Measurements from ENCODE around the gene TRAPPC1.
"Not testable (repeated sequence)": the region's sequence is repeated elsewhere in the genome, so short reads cannot be mapped to it uniquely, and the experiment has no call there.

The TRAPPC1 gene, protein sequence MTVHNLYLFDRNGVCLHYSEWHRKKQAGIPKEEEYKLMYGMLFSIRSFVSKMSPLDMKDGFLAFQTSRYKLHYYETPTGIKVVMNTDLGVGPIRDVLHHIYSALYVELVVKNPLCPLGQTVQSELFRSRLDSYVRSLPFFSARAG

GRCh38 chr17:7931709-7932482, at the start of gene TRAPPC1, which contains the start of gene CNTROB:
Gene TRAPPC1 (minus strand): TSS chr17:7931946. CDS start chr17:7931829, 117 bp downstream.
Gene CNTROB (plus strand): TSS chr17:7932206. CDS start chr17:7933080, 874 bp downstream.
- peak; percentile 97 to 99 for DNase-seq (ENCODE audit: low read depth in 2 of 2)

DNA sequence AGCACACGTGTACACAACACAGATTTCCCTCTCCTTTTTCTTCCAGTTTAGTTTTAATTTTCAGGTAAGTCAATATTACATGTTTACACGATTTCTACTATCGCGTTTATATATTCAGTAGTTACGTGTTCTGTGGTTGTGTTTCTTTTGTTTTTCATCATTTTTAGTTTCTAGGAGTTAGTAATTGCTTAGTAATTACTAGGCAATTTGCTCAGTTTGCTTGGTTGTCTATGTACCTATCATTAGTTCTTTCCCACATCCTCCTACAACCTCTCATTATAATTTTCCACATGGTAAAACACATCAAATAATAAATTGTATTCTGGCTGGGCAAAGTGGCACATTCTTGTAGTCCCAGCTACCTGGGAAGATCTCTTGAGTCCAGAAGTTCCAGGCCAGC, 46.1 kb upstream of the TRAPPC1 start:
- no peak for DNase-seq (ENCODE audit: low read depth in 2 of 2)

DNA sequence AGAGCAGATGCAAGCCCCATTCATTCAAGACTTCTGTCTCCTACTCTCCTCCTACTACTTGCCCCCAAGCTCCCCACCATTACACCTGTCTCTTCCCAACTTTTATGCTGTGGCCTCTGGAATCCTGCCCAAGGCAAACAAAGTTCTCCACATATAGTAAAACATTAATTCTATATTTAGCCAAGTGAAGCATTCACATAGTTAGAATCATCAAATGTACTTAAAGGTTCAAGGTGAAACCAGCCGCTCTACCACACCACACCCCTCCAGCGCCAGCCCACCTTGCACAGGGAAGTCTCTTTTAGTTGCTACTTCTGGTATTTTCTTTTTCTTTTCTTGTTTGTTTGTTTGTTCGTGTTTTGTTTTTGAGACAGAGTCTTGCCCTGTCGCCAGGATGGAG, 45.3 kb upstream of the TRAPPC1 start:
- DNase-seq (ENCODE audit: low read depth in 2 of 2) = no peak

- no peak for DNase-seq (ENCODE audit: low read depth in 2 of 2)
These were observed 42.9 kb upstream of the TRAPPC1 start for GRCh38 chr17:7974638-7975131.

DNA sequence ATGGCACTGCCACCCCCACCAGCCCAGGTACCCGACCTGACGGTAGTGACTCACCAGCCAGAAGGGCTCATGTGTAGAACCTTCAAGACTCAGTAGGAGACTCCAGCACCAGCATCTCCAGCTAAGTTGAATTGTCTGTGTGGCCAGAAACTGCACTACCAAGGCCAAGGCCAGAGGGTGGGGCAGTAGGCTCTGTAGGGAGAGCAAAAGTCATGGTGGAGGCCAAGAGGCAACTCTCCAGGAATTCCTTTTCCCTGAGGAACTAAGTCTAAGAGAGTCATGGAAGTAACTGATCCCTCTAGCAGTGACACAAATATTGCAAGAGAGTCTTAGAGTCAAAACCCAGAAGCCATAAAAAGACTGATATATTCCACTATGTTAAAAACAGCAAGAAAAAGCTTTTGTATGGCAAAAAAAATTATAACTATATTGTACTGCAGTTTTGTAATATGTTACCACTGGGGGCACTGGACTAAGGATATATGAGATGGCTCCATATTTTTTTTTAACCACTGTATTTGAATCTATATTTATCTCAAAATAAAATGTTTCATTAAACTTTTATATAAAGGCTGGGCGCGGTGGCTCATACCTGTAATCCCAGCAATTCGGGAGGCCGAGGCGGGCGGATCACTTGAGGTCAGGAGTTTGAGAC, 40.5 kb upstream of the TRAPPC1 start:
- DNase-seq (ENCODE audit: low read depth in 2 of 2) = no peak

- no peak for DNase-seq (ENCODE audit: low read depth in 2 of 2)
These were observed 39.9 kb upstream of the TRAPPC1 start for GRCh38 chr17:7971651-7972050.

DNA sequence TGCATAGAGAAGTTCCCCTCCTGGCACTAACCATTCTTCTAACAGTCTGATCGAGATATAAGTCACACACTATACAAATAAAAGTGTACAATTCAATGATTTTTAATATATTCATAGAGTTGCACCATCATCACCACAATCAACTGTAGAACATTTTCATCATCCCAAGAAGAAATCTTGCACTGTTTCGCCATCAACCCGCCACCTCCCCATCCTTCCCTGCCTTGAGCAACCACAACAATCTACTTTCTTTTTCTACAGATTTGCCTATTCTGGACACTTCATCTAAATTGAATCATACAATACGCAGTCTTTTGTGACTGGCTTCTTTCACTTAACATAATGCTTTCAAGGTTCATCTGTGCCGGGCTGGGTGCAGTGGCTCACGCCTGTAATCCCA, 37.7 kb upstream of the TRAPPC1 start:
- DNase-seq (ENCODE audit: low read depth in 2 of 2) = no peak

DNA sequence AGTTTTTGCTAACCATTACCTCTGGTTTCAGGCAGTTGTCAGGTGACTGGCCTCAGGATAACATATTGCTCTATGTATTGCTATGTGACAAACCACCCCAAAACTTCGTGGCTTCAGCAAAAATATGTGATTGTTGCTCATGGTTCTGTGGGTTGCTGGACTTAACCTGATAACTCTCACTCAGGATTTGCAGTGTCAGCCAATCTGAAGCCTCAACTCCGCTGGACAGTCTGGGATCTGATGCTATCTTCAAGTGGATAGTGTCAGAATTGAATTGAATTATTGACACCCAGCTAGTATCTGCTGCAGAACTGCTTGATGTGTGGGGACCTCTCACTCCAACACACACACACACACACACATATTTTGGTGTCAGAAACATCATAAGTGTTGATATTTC, 36.0 kb upstream of the TRAPPC1 start:
- DNase-seq (ENCODE audit: low read depth in 2 of 2) = no peak

DNA sequence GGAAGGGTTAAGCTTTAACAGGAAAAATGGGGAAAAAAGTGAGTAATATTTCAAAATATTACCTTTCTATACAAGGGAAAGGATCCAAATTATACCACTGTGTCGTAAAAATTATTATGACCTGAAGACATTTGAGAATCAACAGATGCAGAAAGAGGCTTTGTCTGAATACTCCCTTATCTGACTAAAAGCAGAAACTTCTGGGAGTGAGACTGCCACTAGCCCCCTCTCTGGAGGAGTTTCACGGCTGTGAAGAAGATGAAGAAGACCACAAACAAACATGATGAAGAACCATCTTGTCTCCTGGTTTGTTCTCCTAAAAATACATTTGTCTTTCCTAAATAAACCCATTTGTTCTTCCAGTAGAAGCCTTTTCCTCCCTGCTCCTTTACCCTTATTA, 29.7 kb upstream of the TRAPPC1 start:
- DNase-seq (ENCODE audit: low read depth in 2 of 2) = no peak

DNA sequence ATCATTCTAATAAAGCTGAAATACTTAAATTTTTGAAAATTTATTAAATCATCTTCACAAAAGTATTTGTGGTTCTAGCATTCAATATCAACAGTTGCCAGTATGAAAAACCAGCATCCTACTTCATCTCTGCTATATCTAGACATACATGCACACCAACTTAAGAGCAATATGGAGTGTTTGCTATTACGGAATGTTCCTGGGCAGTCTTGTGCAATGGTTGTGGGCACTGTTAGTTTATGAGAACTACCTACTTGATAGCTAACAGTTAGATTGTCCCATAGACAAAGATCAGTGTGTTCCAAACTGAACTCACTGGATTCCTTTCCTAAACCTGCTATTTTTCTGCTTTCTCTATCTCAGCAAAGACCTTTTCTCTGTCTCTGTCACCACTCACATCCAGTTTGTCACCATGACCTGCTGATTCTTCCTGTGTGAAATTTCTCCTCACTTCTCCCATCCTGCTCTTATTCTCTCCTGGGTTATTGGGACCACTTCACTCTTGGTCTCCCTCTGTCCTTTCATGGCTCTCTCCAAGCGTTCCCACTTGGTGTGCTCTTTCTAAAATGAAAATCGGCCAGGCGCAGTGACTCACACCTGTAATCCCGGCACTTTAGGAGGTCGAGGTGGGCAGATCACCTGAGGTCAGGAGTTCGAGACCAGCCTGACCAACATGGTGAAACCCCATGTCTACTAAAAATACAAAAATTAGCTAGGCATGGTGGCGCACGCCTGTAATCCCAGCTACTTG, 27.9 kb upstream of the TRAPPC1 start:
- no peak for DNase-seq (ENCODE audit: low read depth in 2 of 2)

GRCh38 chr17:7956228-7956965, 24.7 kb upstream of the TRAPPC1 start:
- DNase-seq (ENCODE audit: low read depth in 2 of 2) = no peak

DNA sequence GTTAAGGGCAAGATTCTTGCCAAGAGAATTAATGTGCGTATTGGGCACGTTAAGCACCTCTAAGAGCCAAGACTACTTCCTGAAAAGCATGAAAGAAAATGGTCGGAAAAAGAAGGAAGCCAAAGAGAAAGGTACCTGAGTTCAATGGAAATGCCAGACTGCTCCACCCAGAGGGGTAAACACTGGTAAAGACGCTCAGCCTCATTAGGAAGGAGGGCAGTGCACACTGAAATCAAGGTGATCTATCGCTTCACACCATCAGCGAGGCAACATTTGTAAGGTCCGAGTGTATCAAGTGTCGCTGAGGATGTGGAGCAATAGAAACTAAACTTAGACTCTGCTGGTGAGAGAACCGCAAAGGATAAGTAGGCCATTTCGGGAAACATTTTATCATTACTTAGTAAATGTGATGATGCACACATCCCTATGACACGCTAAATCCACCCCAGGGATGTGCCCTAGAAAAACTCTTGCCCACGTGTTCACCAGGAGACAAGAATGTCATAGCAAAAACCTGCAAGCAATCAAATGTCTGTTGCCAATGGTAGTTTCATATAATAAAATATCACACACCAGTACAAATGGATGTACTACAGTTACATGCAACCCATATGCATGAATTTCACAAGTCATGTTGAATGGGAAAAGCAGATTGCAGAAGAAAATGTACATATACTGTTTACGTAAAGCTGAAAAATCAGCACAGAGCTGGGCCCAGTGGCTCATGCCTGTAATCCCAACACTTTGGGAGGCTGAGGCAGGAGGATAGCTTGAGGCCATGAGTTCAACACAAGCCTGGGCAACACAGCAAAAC, 23.9 kb upstream of the TRAPPC1 start:
- no peak for DNase-seq (ENCODE audit: low read depth in 2 of 2)

DNA sequence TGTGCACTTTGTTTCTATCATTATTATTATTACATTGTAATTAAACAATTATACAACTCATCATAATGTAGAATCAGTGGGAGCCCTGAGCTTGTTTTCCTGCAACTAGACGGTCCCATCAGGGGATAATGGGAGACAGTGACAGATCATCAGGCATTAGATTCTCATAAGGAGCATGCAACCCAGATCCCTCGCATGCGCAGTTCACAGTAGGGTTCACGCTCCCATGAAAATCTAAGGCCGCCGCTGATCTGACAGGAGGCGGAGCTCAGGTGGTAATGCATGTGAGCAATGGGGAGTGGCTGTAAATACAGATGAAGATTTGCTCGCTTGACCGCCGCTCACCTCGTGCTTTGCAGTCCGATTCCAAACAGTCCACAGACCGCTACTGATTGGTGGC, 21.5 kb upstream of the TRAPPC1 start:
- not testable (repeated sequence) for DNase-seq (ENCODE audit: low read depth in 2 of 2)

GRCh38 chr17:7951143-7951792, 19.5 kb upstream of the TRAPPC1 start:
- no peak for DNase-seq (ENCODE audit: low read depth in 2 of 2)

DNA sequence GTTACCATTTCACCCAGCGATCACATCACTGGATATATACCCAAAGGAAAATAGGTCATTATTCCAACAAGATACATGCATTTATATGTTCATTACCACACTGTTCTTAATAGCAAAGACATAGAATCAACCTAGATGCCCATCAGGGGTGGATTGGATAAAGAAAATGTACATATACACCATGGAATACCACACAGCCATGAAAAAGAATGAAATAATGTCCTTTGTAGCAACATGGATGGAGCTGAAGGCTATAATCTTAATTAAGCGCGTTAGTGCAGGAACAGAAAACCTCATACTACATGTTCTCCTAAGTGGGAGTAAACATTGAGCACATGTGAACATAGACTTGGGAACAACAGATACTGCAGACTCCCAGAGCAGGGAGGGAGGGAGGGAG, 18.8 kb upstream of the TRAPPC1 start:
- no peak for DNase-seq (ENCODE audit: low read depth in 2 of 2)

GRCh38 chr17:7947651-7948050, 15.9 kb upstream of the TRAPPC1 start:
- DNase-seq (ENCODE audit: low read depth in 2 of 2) = no peak

GRCh38 chr17:7946441-7946840, 14.7 kb upstream of the TRAPPC1 start:
- no peak for DNase-seq (ENCODE audit: low read depth in 2 of 2)

DNA sequence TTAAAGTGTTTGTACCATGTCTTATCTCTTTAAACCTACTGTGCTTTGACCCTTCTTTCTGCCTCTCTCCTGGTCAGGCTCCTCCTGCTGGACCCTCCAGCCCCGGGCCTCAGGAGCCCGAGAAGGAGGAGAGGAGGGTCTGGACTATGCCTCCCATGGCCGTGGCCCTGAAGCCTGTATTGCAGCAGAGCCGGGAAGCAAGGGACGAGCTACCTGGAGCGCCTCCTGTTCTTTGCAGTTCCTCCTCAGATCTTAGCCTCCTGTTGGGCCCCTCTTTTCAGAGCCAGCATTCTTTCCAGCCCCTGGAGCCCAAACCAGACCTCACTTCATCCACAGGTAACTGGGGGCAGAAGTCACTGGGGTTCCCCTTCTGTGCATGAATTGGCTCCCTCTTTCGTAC, 13.9 kb upstream of the TRAPPC1 start:
- no peak for DNase-seq (ENCODE audit: low read depth in 2 of 2)

DNA sequence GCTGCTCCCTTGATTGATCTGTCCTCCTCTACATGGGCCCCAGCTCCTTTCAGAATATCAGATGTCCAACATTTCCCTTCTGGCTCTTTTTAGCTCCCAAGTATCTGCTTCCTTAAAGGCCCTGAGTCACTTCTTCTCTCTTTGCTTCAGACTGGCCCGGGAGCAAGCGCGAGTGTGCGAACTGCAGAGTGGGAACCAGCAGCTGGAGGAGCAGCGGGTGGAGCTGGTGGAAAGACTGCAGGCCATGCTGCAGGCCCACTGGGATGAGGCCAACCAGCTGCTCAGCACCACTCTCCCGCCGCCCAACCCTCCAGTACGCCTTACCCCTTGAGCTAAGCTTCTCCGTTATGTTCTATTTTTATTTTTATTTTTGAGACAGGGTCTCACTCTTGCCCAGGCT, 12.6 kb upstream of the TRAPPC1 start:
- DNase-seq (ENCODE audit: low read depth in 2 of 2) = no peak

DNA sequence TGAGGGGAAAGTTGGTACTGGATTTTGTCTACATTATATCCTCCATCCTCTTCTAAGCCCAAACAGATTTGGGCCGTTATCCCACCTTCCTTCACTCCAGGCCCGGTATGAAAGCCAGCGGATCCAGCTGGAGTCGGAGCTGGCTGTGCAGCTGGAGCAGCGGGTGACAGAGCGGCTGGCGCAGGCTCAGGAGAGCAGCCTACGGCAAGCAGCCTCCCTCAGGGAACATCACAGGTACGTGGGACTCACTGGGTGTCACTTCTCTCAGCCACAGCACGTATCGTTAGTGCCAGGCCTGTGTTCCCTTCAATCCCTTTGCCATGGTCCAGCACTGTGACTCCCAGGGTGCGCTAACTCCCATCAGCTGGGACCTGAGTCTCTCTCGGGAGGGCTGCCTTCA, 11.5 kb upstream of the TRAPPC1 start:
- no peak for DNase-seq (ENCODE audit: low read depth in 2 of 2)
